BJ (cell line): ENCODE data around the gene ACSF3. TPM values are rescaled to one million over a fixed set of nuclear protein-coding genes. Genes with fewer than 3 reads are reported as not detected.

ENCODE experiments used
- CTCF ChIA-PET: fragments of 350-600 bp; formaldehyde crosslinking; extraction: SDS; loops from one replicate; lab custom pipeline; 2021; ENCODE audit warnings: antibody characterized with exemption, inconsistent platforms; lab: Yijun Ruan, JAX
- POLR2A ChIA-PET: fragments of 300-600 bp; sonication (Branson Sonifier 250); formaldehyde crosslinking; extraction: SDS; loops from one replicate; lab custom pipeline; 2021; ENCODE audit warnings: antibody characterized with exemption; lab: Charles Lee
- DNase-seq: peaks from one replicate; pipeline ENCODE4 v3.0.0-alpha.2; 2011; ENCODE audit warnings: low read depth
- H3K27me3 ChIP-seq: 2 replicates; pipeline ENCODE4 v1.6.0; 2011; ENCODE audit warnings: low read length; ENCODE audit not compliant: control insufficient read depth, insufficient read depth
- H3K36me3 ChIP-seq: 2 replicates; pipeline ENCODE4 v1.5.1; 2011; ENCODE audit warnings: low read length; ENCODE audit not compliant: control insufficient read depth, insufficient read depth
- H3K4me3 ChIP-seq: 2 replicates; pipeline ENCODE4 v1.5.1; 2011; ENCODE audit warnings: low read depth, mild to moderate bottlenecking, control low read depth, low read length
- polyA plus RNA-seq: library from polyadenylated mRNA; depleted of rRNA; stranded (reverse); fragments of >200 nt; gene quantifications from 2 replicates; pipeline ENCODE4 v1.2.3, GENCODE V29; 2011
- TF ChIP-seq, protein P1 (sequence below): IDR thresholded peaks from 2 replicates; pipeline ENCODE4 v1.5.1; 2011; ENCODE audit warnings: low read depth, mild to moderate bottlenecking, control low read depth, inconsistent platforms, low read length, moderate library complexity; ENCODE audit not compliant: insufficient read depth

The ACSF3 gene
- polyA plus RNA-seq, 1 experiment = 12.5 TPM

- no peaks in the 10 kb centered on the region; the same call in 1 of the 2 replicates for H3K36me3 ChIP-seq
- TF ChIP-seq, protein P1, sequence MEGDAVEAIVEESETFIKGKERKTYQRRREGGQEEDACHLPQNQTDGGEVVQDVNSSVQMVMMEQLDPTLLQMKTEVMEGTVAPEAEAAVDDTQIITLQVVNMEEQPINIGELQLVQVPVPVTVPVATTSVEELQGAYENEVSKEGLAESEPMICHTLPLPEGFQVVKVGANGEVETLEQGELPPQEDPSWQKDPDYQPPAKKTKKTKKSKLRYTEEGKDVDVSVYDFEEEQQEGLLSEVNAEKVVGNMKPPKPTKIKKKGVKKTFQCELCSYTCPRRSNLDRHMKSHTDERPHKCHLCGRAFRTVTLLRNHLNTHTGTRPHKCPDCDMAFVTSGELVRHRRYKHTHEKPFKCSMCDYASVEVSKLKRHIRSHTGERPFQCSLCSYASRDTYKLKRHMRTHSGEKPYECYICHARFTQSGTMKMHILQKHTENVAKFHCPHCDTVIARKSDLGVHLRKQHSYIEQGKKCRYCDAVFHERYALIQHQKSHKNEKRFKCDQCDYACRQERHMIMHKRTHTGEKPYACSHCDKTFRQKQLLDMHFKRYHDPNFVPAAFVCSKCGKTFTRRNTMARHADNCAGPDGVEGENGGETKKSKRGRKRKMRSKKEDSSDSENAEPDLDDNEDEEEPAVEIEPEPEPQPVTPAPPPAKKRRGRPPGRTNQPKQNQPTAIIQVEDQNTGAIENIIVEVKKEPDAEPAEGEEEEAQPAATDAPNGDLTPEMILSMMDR = no peak
- POLR2A ChIA-PET = no interaction called here
Measured at GRCh38 chr16:89194340-89195311, 101.0 kb downstream of the ACSF3 start.

DNA sequence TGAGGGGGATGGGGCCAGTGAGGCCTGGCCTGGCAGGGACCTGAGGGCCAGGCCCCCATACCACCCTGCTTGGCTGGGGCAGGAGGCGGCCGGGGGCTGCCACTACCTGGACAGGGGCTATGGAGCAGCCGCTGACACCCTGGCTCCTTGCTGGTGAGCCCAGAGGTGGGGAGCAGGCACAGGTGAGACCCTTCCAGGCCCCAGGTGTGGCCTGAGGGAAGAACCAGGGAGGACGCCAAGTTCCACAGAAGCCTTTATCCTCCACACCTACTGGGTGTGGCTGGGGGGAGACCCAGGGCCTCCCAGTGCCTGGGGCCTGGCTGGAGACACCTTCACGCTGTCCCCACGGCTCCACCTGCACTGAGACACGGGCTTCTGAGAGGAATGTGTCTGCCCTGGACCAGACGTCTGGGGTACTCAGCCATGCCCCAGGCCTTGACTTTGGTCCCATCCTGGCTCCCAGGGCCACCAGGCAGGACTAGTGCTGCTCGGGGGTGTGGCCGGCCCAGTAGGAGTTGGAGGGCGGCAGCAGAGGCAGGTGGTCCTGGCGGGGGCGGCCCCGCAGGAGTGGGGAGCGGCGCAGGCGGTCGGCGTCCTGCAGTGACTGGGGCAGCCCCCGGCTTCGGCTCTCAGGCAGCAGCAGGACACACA is 102.0 kb downstream of the ACSF3 start:
- POLR2A ChIA-PET = no interaction called here
- CTCF ChIA-PET = no interaction called here
- Histone ChIP-seq H3K36me3 (no peaks in the 10 kb centered on the region; the same call in 1 of the 2 replicates), H3K27me3 (peaks cover 16% of the 10 kb centered on the region), H3K4me3 (no peak overlapping the region)
- TF ChIP-seq, protein P1 = no peak
- no peak for DNase-seq

More at GRCh38 chr16:89194340-89195311, 101.0 kb downstream of the ACSF3 start:
- no peak for DNase-seq
- CTCF ChIA-PET = no interaction called here
- Histone ChIP-seq H3K4me3 (no peak overlapping the region), H3K27me3 (peaks cover 6% of the 10 kb centered on the region)

- POLR2A ChIA-PET = no interaction called here
- CTCF ChIA-PET = interaction anchor here (0.6 kb wide), 1 partner anchor 268 kb away, joined by 3 read pairs; no protein-coding TSS in a partner anchor
- no peaks in the 10 kb centered on the region; the same call in 1 of the 2 replicates for H3K36me3 ChIP-seq
- H3K4me3 ChIP-seq = no peak overlapping the region
- TF ChIP-seq, protein P1 = no peak
- H3K27me3 ChIP-seq = peaks cover 18% of the 10 kb centered on the region
- no peak for DNase-seq
Measured at GRCh38 chr16:89197033-89197632, 103.5 kb downstream of the ACSF3 start.

- Histone ChIP-seq H3K4me3 (no peak overlapping the region), H3K27me3 (peaks cover 22% of the 10 kb centered on the region), H3K36me3 (no peaks in the 10 kb centered on the region; the same call in 1 of the 2 replicates)
- ChIA-PET POLR2A (no interaction called here), CTCF (interaction anchor here (0.6 kb wide), 1 partner anchor 268 kb away, joined by 3 read pairs; no protein-coding TSS in a partner anchor)
- no peak for DNase-seq
- TF ChIP-seq, protein P1 = no peak
Measured at GRCh38 chr16:89197633-89198416, 104.2 kb downstream of the ACSF3 start.
